Glomerular visceral epithelial cell (primary cell): ENCODE data around the gene CYBC1.
A peak's percentile ranks its signal among the peaks of the same experiment; 100 is the strongest.
"Not testable (repeated sequence)": the region's sequence is repeated elsewhere in the genome, so short reads cannot be mapped to it uniquely, and the experiment has no call there.

ENCODE experiments used
- DNase-seq: peaks from one replicate; pipeline ENCODE4 v3.0.0-alpha.2; 2016; ENCODE audit errors: extremely low spot score

CYBC1 gene

GRCh38 chr17:82477934-82478333 lies 27.4 kb upstream of the CYBC1 start:
- no peak for DNase-seq

GRCh38 chr17:82475458-82475857 lies 24.9 kb upstream of the CYBC1 start:
- DNase-seq: no peak

DNA sequence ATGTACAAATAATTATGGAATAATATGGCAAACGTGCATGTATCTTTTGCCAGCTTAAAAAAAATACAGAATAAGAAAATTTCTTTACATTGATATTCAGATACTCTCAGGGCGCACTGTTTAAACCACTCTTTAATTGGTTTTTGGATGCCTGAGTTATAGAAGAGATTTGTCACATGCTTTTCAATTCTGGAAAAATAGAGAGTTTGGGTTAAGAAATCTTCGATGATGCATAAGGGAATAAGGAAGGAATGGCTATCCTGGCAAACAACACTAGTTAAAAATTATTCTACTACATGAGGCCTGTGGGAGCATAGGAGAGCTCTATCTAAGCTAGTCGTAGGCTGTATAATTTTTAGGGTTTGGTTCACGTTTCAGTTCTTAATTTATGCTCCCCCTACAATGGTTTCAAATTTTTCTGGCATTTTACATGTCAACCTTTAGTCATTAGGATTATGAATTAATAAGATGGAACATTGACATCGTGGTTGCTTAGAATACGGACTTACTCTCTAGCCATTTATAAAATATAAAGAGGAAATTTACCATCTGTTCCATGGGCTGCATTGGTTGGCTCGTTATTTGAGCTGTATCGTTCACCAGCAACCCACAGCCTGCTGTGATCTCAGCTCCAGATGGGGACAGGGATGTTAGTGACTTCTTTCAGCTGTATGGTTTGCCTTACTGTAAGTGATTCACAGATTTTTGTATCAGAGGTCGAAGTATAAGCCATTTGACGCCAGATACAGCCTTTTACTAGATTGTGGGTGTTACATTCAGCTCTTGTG lies 23.9 kb upstream of the CYBC1 start:
- no peak for DNase-seq

GRCh38 chr17:82470065-82470464 lies 19.5 kb upstream of the CYBC1 start:
- DNase-seq: no peak

- DNase-seq: no peak
Measured at GRCh38 chr17:82468692-82469091, 18.1 kb upstream of the CYBC1 start.

GRCh38 chr17:82465023-82465603 lies 14.6 kb upstream of the CYBC1 start:
- no peak for DNase-seq

DNA sequence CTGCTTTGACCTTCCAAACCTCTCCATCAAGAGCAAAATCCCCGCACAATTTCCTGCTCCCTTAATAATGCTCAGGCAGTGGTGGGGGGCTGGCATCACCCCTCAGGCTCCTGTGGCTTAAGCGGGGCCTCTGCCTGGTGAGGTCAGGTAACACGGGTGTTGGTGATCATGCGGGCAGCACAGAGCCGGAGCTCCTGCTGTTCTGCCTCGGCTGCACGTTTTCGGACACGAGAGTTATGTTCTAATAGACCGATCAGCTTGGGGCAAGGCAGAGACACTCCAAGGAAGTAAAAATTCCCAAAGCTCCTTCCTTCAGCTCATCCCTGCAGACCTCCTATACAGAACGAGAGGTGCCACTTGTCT lies 14.0 kb upstream of the CYBC1 start:
- DNase-seq: no peak

DNA sequence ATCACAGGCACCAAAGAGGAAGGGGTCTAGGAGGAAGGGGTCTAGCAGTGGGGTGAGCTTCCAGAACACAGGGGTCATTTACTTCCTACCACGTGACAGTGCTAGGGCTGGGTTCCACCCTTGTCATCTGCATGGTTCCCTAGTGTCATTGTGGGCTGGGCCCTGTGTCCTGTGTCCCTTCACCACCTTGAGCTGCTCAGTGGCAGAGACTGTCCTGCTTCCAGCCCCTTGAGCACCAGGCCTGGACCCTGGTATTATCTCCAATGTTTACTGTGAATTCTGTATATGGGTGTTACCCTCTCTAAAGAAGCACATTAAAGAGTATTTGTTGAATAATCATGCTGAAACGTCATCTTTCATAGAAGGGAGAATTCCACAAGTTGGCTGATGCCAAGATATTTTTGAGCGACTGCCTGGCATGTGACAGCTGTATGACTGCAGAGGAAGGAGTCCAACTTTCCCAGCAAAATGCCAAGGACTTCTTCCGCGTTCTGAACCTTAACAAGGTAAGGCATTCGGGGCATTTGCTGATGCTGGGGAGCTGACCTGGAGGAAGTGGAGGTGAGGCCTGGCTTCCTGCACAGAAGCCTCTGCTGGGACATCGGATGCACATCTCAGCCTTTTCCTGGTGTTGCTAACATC lies 13.5 kb upstream of the CYBC1 start:
- no peak for DNase-seq

- no peak for DNase-seq
Measured at GRCh38 chr17:82463391-82463790, 12.8 kb upstream of the CYBC1 start.

GRCh38 chr17:82461827-82462524 lies 11.4 kb upstream of the CYBC1 start:
- DNase-seq: no peak

- DNase-seq: not testable (repeated sequence)
Measured at GRCh38 chr17:82459936-82460335, 9.4 kb upstream of the CYBC1 start.

GRCh38 chr17:82458885-82459424 lies 8.4 kb upstream of the CYBC1 start:
- peak; percentile 39 for DNase-seq

GRCh38 chr17:82458179-82458884 lies 7.8 kb upstream of the CYBC1 start, which contains the start of gene NARF:
NARF (plus strand) TSS chr17:82458741; CDS start chr17:82458804, 63 bp downstream.
- DNase-seq: peak; percentile 99

DNA sequence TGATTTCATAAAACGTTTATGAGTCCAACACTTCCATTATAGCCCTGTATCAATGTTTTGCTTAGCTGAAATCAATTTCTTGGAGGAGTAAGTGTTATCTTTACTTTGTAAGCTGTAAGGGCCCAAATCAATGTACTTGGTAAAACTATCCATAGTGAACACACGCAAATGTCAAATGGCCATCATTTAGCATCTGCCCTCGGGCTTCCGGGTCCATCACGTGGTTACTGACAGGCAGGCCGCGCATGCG lies 7.3 kb upstream of the CYBC1 start:
- no peak for DNase-seq

DNA sequence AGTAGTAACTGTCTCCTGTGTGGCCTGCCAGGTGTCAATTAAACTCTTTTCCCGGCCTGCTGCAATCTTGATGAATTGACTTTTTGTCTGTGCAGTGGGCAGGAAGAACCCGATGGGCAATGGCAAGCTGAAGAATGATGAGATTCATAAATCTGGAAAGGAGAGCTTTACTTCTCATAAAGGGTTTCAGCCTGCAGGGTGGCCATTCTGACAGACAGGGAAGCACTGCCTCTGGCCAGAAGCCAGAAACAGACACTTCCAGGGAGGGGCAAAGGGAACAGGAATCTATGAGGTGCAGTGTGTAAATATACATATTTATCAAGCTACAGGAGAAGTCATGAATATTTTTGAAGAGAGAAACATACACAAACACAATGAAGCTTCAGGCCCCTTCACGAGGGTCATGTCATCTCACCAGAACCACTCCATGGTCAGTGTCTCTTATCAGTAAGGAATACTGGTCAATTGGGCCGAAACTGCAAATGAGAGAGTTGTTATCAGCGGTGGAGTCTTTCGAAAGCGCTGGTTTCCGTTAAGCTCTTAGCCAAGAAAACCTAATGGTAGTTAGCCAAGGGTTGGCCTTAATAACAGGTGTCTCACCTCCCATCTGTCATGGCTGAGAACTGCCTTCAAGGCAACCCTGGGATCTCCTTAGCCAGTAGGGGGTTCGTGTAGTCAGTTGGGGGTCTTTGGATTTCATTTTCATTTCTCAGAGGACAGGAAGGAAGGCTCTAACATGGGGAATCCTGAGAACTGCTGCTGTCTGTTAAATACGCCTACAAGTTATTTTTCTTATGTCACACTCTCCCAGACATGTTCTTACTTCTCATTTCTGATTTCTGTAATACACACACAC lies 6.7 kb upstream of the CYBC1 start:
- no peak for DNase-seq

DNA sequence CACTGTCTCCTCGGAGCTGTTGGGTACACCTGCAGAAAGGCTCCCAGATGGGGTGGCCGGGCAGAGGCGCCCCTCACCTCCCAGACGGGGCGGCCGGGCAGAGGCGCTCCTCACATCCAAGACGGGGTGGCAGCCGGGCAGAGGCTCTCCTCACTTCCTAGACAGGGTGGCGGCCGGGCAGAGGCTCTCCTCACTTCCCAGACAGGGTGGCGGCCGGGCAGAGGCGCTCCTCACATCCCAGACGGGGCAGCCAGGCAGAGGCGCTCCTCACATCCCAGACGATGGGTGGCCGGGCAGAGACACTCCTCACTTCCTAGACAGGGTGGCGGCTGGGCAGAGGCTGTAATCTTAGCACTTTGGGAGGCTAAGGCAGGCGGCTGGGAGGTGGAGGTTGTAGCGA lies 3.2 kb upstream of the CYBC1 start:
- not testable (repeated sequence) for DNase-seq

DNA sequence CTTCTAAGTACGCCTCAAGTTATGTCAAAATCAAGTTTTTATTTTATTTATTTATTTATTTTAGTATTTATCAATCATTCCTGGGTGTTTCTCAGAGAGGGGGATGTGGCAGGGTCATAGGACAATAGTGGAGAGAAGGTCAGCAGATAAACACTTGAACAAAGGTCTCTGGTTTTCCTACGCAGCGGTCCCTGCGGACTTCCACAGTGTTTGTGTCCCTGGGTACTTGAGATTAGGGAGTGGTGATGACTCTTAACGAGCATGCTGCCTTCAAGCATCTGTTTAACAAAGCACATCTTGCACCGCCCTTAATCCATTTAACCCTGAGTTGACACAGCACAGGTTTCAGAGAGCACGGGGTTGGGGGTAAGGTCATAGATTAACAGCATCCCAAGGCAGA lies 2.6 kb upstream of the CYBC1 start:
- DNase-seq: not testable (repeated sequence)

- DNase-seq: no peak
Measured at GRCh38 chr17:82452162-82452561, 1.6 kb upstream of the CYBC1 start.

- no peak for DNase-seq
Measured at GRCh38 chr17:82449883-82450356, 632 bp downstream of the CYBC1 start.

DNA sequence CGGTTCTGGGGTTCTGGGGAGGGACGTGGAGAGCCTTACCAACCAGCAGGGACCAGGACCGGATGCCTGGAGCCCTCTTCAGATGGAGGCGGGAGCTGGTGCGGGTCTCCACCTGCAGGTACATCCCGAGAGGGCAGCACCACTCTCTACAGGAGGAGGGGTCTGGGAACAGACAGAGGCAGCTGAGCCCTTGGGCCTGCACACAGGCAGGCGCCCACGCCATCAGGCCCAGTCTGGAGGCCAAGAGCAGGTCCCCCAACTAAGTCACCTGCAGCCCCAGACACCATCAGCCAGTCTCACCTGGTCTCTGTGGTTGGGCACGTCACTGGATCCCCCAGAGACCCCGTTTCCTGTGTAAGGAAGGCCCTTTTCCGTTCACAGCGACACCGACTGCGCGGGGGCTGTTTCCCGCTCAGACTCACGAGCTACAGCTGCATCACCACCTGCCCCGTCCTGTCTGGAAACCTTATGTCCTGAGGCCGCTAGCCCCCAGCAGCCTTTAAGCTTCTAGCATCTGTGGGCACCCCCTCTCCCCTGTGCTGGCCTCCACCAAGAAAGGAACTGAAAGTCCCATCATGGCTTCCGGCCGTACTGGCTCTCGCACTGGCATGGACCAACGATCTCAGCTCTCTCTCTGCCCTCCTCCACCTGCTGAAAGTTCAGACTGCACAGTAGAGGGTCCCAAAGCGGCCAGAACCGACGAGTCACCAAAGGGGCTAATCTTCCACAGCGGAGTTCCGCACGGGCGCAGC lies 1.2 kb downstream of the CYBC1 start:
- no peak for DNase-seq
